NCI-H460 (cell line): Measurements from ENCODE around the gene RECQL5. TPM values are rescaled to one million over a fixed set of nuclear protein-coding genes. Genes with fewer than 3 reads are reported as not detected.
A peak's percentile ranks its signal among the peaks of the same experiment; 100 is the strongest.
"Not testable (repeated sequence)": the region's sequence is repeated elsewhere in the genome, so short reads cannot be mapped to it uniquely, and the experiment has no call there.

Experiments used
- DNase-seq: peaks from one replicate; pipeline ENCODE4 v3.0.0-alpha.2; 2016; ENCODE audit warnings: low read depth; ENCODE audit errors: extremely low read depth
- total RNA-seq: library from RNA; depleted of rRNA; stranded (reverse); fragments of >200 nt; shearing (Covaris generic); gene quantifications from 2 replicates; pipeline ENCODE4 v1.2.3, GENCODE V29; 2014

Gene RECQL5
- total RNA-seq, 1 experiment from 2014 or later: 25.5 TPM

DNA sequence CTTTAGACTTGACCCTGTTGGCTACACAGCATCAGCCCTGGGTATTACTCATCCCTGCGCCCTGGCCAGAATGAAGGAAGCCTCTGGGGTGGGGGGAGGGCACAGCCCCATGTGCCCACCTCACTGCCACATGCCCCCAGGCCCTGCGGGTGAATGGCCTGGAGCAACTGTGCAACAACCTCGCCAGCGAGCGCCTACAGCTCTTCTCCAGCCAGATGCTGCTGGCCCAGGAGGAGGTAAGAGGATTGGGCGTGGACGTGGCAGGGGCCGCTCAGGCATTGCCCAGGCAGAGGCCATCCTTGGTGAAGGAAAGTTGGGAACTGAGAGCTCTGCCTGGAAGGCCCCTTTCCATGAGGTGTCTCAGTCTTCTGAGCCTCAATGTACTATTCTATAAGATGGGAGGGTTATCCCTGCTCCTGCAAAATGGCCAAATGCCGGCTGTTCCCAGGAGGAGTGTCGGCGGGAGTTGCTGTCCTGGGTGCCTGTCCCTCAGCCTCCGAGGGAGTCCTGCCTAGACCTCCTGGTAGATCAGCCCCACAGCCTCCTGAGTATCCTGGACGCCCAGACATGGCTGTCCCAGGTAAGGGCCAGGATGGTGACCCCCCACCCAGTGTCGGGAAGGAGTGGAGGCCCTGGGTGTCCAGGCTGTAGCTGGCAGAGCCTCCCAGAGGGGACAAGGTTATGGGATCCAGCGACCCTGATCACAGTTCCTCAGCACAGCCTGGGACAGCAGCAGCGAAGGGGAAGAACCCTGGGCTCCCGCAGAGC is 70.5 kb downstream of the RECQL5 start:
- DNase-seq: no peak

DNA sequence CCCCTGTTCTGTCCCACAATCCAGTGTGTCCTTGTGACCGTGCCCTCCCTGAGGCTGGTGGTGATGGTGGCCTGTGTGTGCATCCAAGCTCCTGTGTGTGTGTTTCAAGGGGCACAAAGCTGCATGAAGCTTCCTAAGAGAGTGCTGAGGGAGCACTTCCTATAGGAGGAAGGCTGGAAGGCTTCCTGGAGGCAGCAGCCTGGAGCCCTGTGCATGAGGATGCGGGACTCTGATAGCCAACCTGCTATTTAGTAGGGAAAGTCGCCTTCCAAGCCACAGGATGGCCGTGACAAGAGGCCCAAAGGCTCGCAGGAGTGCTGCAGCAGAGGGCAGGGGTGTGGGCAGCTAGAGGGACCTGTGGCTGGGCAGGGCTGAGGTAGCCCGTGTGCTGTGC is 71.0 kb downstream of the RECQL5 start:
- DNase-seq: no peak

DNA sequence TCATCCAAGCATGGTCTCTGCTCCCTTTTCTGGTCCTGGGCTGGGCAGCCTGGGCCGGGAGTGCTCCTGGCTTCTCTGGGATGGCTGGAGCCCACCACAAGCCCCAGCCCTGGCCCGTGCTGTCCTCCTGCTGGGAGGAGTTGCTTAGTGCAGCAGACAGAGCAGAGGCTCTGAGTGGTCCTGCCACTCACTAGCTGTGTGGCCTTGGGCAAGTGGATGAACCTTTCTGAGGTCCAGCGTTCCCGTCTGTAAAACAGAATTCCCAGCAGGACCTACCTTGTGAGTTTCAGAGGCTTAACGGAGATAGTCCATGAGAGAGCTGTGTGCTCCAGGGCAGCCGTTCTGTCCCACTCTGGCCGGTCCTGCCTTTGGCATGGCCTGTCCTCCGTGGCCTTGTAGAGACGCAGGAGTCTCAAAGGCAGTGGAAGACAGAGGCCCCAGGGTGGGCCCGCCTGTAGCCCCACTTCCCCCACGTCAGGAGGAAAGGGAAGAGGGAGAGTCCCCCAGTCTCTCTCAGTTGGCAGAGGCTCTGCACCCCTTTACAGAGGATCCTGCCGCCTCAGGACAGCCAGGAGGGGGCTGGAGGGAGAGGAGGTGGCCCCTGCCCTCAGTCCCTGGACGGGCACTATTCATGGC is 71.6 kb downstream of the RECQL5 start:
- no peak for DNase-seq

DNA sequence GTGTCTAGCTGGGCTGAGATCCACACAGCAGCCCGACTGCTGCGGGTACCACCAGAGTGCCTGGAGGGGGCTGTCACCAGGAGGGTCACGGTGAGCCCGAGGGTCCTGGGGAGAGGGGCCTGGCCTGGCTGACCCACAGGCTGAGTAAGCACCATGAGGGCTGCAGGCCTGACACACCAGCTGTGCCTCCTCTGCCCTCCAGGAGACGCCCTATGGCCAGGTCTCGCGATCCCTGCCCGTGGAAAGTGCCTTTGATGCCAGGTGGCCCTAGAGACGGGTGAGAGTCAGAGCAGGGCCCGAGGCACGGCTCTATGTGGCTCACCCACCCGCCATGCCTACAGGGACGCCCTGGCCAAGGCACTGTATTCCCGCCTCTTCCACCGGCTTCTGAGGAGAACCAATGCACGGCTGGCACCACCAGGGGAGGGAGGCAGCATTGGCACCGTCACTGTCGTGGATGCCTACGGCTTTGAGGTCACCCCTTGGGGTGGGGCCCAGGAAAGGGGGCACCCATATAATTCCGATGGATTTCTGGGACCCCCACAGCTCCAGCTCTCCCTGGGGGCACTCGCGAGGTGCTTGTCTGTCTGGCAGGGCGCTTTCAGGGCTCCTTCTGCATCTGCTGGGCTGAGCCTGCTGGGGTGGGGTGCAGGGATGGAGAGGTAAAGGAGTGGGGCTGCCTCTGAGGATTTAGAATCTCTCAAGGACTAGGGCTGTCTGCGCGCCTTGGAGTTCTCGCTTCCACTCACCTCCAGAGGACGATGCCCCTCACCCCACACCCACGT is 72.3 kb downstream of the RECQL5 start:
- DNase-seq: no peak

DNA sequence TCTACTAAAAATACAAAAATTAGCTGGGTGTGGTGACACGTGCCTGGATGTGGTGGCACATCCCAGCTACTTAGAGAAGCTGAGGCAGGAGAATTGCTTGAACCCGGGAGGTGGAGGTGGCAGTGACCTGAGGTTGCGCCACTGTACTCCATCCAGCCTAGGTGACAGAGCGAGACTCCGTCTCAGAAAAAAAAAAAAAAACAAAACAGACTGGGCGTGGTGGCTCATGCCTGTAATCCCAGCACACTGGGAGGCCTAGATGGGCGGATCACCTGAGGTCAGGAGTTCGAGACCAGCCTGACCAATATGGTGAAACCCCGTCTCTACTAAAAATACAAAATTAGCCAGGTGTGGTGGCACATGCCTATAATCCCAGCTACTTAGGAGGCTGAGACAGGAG is 73.5 kb downstream of the RECQL5 start:
- not testable (repeated sequence) for DNase-seq

DNA sequence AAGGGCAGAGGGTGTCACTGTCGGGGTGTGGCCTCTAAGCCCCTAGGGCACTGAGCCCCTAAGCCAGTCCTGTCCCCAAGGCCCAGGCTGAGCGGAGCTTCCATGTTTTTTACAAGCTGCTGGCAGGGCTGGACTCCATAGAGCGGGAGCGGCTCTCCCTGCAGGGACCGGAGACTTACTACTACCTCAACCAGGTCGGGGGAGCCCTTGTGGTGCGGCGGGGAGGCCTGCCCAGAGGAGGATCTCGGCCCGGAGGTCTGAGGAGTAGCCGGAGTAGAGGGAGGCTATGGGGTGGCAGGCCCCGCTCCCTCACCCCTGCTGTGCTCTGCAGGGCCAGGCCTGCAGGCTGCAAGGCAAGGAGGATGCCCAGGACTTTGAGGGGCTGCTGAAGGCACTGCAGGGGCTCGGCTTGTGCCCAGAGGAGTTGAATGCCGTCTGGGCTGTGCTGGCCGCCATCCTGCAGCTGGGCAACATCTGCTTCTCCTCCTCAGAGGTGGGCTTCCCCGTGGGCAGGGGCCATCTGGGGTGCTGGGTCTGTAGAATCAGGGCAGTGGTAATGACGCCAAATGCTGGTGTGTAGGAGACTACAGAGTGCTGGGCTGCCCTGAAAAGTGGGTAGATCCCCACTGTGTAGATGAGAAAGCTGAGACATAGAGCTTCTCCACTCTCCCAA is 74.5 kb downstream of the RECQL5 start:
- DNase-seq: no peak

DNA sequence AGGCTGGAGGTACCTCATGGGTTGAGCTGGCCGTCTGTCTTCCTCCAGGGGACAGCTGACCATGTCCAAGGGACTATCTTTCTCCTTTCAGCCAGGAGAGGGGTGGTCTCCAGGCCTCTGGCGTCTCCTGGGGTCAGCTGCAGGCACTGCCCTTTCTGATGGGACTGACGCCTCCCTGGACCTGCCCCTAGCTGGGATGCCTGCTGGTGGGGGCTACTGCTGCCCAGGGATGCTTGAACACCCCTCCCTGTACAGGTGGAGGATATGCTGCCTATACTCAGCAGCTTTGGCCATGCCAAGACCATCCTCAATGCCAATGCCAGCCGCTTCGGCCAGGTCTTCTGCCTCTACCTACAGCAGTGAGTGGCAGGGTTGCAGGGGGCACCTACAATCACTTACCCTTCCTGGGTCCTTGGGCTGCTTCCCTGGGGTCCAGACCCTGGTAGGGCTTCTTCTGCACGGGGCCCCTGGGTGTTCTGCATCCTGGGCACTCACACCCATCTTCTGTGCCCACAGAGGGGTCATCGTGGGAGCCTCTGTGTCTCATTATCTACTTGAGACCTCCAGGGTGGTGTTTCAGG is 75.1 kb downstream of the RECQL5 start:
- DNase-seq: no peak

DNA sequence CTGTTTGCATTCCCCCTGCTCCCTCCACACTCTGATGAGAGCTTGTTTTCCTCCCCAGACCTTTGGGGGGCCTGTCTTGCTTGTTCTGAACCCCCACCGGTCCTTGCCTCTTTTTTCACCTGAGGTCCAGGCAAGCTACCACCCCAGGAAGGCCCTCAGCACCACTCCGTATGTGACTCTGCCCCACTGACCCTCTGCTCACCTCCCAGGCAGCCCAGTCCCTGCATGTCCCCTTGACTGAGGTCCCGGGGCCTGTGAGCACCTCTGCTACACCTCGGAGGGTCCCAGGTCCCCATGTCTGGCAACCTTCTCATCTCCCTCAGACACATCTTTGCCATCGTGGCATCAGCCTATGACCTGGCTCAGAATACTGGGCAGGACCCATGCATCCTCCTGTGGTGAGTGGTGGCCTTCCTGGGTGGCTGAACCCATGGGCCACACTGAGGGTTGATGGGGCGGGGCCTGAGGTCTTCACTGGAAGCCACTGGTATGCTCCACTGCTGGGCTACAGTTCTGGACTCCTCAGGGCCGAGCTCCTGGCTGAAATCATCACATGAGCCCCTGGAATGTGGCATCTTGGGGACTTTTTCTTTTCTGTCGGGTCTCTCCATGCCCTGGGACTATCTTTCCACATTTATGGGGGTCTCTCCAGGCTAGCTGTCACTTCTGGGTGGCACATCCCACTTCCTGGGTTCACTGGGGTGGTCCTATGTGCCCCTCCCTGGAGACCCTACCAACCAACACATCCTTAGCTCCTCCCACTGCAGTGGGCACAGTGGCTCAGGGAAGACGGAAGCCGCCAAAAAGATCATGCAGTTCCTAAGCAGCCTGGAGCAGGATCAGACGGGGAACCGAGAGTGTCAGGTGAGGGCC is 75.9 kb downstream of the RECQL5 start:
- no peak for DNase-seq

DNA sequence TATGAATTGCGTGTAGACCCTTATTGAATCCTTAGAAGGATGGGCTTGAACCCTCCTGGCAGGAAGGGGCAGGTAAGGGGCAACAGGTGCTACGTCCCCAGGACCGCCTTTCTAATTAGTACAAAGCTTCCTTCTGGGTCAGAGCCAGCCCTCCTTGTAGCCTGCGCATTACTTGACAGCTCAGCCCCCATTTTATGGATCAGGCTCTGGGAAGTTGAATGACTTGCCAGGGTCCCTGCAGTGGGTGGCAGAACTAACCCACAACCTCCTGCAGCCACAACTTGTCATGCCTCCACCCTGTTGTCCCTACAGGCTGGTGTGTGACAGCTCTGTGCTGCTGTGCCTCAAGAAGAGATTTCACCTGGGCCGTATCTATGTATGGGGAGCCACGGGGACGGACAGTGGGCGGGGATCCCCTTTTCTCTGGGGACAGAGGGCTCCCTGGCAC is 76.6 kb downstream of the RECQL5 start:
- DNase-seq: no peak

DNA sequence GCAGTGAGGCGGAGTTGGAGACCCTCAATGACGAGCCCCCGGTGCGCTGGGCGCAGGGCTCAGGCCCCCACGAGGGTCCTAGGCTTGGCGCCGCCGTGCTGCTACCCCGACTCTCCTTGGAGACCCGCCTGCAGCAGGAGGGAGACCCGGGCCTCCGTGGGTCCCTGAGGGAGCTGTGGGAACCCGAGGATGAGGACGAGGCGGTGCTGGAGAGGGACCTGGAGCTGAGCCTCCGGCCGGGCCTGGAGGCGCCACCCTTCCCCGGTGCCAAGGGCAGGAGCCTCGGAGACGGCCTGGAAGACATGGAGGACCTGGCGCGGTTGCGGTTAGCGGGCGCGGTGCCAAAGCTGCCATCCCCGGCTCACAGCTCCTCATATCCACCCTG is 77.0 kb downstream of the RECQL5 start:
- no peak for DNase-seq

DNA sequence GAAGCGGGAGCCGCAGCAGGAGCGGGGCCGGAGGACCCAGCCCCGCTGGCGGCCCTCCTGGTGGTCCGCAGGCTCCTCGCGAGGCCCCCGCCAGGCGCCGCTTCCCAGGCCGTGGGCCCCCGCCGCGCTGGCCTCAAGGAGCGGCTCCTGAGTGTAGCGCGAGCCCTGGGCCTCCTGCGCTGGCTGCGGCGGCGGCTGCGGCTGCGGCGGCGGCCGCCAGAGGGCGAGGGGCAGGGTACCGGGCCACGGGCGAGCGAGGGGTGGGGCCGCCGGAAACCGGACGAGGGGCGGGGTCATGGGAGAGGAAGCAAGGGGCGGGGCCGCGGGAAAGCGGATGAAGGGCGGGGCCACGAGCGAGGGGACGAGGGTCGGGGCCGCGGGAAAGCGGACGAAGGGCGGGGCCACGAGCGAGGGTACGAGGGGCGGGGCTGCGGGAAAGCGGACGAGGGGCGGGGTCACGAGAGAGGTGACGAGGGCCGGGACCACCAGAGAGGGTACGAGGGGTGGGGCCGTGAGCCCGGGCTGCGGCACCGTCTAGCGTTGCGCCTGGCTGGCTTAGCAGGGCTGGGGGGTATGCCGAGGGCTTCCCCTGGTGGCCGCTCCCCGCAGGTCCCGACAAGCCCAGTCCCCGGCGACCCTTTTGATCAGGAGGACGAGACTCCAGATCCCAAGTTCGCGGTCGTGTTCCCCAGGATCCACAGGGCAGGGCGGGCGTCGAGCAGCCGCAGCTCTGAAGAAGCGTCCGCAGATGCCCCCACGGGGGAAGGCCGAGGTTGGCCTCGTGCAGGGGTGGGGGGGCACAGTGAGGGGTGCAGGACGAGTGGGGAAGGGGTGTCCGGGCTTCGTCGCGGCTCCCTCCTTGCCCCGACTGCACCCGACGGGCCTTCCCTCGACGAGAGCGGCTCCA is 77.7 kb downstream of the RECQL5 start:
- peak; percentile 90 for DNase-seq

DNA sequence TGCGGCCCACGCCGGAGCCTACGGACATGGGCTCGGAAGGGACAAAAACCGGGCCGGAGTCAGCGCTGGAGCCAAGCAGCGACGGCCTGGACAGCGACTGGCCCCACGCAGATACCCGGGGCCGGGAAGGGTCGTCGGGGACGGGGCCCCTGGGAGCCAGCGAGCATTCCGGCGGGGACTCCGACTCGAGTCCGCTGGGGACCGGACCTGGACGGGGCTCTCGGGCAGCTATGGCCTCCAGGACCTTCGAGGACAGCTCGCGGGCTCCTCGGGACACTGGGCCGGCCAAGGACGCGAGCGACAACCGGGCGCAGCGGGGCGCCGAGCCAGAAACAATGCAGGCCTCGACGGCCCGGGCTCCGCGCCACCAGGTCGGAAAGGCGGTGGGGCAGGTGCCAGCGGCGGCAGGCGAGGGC is 78.3 kb downstream of the RECQL5 start:
- no peak for DNase-seq

DNA sequence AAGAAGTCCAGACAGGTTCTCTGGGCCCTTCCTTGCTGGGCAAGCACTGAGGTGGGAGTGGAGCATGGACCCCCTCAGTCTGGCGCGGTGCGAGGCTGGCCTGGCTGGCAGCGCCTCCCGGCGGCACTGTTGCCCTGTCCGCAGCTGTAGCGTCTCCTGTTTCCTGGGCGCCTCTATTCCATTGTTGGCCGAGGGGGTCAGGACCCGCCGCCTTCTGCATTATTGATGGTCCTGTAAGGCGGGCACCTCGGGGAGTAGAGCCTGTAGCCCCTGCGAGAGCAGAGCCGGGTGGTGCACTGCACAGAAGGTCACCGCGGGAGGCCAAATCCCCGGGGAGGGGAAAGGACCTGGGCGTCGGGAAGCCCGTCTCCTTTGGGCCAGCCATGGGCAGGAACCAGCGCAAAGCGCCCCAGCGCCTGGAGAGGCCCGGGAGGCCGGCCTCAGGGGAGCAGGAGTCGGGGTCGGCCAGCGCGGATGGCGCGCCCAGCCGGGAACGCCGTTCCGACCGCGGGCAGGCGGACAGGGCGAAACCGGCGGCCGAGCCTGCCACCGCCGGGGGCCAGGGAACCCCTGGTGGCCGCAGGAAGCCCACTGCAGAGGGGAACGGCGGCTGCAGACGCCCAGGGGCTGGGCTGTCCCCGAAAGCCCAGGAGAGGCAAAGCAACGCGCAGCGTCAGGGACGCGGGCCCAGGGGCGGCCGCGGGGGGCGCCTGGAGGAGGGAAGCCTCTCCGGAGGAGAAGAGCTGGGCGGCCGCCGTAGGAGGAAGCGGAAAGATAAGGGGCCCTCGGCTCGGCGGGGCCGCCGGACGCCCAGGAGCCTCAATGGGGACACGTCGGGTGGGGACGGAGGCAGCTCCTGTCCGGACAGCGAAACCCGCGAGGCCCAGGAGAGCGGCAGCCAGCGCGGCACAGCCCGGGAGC is 79.0 kb downstream of the RECQL5 start, which contains the start of gene MYO15B:
TSS of gene MYO15B (plus strand) at position 126 of the 921 bp plus-strand sequence. CDS start at position 384, 258 bp downstream.
- no peak for DNase-seq

DNA sequence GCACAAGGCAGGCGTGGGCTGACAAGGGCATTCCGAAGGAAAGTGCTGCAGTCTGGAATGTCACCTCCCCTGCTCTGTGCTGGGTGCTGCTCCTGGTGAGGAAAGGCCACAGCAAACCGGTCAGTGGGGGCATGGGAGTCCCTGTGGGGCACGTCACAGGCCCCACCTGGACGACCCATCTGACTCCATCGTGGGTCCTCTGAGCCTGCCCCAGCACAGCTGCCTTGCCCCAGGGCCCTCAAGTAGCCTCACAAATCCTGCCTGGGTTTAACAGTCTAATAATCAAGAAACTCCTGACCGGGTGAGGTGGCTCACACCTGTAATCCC is 82.1 kb downstream of the RECQL5 start:
- DNase-seq: no peak

DNA sequence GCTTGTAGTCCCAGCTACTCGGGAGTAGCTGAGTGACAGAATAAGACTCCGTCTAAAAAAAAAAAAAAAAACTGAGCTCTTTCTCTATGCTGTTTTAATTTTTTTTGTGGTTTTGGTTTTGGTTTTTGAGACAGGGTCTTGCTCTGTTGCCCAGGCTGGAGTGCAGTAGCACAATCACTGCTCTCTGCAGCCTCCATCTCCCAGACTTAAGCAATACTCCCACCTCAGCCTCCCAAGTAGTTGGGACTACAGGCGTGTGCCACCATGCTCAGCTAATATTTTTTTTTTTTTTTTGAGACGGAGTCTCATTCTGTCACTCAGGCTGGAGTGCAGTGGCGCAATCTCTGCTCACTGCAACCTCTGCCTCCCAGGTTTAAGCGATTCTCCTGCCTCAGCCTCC is 83.8 kb downstream of the RECQL5 start:
- DNase-seq: not testable (repeated sequence)

DNA sequence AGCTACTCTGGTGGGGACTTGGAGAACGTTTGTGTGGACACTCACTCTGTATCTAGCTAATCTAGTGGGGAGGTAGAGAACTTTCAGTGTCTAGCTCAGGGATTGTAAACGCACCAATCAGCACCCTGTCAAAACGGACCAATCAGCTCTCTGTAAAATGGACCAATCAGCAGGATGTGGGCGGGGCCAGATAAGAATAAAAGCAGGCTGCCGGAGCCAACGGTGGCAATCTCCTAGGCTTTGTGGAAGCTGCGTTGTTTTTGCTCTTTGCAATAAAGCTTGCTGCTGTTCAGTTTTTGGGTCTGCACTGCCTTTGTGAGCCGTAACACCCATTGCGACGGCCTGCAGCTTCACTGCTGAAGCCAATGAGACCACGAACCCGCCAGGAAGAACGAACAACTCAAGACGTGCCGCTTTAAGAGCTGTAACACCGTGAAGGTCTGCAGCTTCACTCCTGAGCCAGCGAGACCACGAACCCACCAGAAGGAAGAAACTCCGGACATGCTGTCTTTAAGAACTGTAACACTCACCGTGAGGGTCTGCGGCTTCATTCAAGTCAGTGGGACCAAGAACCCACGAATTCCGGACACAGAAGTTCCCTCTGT is 85.7 kb downstream of the RECQL5 start:
- not testable (repeated sequence) for DNase-seq
